WI38 (cell line): ENCODE results near the gene SPEN.

Source experiments
- H3K4me3 ChIP-seq: 2 replicates; pipeline ENCODE4 v1.5.1; 2011; ENCODE audit warnings: low read depth, mild to moderate bottlenecking, control low read depth, low read length
- TF ChIP-seq, protein P1 (sequence below): IDR thresholded peaks from 2 replicates; pipeline ENCODE4 v1.5.1; 2012; ENCODE audit warnings: low read depth, mild to moderate bottlenecking, control low read depth, low read length

Gene SPEN

DNA sequence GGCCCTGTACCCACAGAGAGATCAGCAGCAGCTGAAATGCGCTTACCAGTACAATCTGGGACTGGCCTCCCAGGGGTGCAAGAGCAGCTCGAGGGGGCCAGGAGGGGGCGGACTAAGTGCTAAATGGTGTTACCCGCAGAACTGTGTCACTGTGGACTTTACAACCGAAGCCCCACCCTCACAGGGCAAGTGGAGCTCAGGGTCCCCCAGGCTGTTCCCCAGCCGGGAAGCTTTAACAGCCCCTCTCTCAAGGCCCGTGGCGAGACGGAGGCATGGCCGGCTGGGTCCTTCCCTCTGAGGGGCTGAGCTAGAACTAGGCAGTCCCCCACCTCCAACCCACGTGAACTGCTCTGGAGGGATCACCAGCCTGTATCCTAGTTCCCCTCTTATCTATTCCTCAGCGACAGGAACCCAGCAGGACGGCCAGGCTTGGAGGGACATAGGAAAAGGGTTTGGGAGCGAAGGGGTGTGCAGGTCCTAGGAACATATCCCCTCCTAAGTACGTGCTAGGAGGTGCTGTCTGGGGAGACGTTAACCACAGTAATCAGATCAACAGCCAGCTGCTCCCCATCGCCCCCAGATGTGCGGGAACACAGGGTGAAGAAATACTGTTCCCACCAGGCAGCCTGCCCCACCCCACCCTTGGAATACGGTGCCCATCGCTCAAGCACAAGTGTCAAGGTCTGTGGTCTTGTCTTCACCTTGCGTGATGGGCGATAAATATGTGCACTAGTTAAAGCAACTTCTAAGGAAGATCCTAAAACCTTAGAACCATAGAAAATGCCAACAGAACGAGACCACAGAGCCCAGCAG is 104.0 kb downstream of the SPEN start:
- TF ChIP-seq, protein P1, sequence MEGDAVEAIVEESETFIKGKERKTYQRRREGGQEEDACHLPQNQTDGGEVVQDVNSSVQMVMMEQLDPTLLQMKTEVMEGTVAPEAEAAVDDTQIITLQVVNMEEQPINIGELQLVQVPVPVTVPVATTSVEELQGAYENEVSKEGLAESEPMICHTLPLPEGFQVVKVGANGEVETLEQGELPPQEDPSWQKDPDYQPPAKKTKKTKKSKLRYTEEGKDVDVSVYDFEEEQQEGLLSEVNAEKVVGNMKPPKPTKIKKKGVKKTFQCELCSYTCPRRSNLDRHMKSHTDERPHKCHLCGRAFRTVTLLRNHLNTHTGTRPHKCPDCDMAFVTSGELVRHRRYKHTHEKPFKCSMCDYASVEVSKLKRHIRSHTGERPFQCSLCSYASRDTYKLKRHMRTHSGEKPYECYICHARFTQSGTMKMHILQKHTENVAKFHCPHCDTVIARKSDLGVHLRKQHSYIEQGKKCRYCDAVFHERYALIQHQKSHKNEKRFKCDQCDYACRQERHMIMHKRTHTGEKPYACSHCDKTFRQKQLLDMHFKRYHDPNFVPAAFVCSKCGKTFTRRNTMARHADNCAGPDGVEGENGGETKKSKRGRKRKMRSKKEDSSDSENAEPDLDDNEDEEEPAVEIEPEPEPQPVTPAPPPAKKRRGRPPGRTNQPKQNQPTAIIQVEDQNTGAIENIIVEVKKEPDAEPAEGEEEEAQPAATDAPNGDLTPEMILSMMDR, result no peak
- no peak overlapping the region for H3K4me3 ChIP-seq

DNA sequence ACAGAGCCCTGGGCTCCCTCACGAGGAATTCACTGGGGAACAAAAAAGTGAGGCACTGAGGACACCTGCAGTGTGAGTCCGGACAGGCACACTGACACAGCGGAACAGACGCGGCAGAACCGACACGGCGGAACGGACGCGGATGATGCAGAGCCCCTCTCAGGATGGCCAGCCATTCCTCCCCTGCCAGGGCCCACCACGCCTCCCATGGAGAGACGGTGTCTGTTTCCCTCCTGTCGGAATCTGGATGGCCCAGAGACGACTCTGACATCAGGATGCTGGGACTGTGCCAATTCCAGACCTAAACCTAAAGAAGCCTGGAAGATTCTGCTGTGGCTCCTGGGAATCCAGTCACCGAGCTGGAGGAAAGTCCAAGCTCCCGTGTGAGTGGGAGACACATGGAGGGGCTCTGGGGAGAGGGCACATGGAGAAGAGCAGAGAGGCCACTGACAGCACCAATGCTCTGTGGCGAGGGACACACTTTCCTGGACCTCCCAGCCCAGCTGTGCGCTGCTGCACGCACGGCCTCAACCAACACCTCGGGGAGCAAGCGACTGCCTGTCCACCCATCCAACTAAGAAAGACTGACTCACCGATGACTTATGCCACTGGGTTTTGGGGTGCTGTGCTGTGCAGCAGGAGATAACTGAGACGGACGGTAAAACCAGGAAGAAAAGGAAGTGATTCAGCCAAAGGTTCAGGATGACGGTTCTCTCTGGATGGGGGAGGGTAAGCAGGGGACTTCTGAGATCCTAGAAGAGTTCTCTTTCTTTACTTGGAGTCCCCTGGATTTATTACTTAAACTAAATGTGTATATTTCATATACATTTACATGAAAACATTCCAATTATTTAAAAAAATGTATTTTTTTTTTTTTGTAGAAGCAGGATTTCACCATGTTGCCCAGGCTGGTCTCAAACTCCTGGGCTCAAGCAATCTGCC is 105.1 kb downstream of the SPEN start:
- H3K4me3 ChIP-seq, result no peak overlapping the region
- TF ChIP-seq, protein P1, result no peak

DNA sequence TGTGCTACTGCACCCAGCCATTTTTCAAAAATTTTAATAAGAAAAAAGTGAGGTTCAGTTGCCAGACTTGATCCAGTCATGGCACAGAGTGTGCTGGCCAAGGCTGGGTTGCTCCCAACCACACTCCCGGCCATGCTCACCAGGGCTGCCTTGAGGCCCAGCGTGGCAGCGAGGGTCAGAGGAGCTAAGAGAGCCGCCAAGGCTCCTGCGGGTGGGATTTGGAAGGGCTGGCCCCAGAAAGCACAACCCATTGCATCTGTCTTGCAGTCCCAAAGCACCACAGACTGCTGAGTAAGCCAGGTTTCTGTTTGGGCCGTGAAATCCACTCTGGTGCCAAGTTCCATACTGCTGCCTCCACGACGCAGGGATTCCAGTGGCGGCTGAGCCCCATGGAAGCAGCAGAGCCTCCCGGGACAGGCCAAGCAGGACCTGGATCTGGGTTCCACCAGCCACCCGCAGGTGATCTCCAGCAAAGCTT is 105.8 kb downstream of the SPEN start:
- H3K4me3 ChIP-seq, result no peak overlapping the region
- TF ChIP-seq, protein P1, result no peak

DNA sequence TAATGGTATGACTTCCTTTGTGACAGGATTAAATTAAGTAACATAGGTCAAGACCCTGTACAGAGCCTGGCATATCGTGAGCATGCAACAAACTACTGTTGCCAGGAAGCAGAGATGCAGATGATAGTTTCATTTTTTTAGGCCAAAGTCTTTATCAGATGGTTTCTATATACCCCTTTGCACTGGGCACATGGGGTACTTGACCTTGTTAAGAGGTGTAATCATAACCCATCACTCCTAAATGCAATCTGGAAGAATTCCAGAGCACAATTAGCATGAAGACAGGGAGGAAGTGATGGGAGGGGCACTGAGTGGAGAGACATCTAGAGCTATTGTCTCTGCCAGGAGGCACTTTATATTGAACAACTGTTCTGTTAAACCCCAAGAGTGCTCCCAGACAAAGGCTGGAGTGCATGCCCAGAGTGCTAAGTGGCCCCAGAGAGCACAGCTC is 106.3 kb downstream of the SPEN start:
- H3K4me3 ChIP-seq, result no peak overlapping the region
- TF ChIP-seq, protein P1, result no peak

DNA sequence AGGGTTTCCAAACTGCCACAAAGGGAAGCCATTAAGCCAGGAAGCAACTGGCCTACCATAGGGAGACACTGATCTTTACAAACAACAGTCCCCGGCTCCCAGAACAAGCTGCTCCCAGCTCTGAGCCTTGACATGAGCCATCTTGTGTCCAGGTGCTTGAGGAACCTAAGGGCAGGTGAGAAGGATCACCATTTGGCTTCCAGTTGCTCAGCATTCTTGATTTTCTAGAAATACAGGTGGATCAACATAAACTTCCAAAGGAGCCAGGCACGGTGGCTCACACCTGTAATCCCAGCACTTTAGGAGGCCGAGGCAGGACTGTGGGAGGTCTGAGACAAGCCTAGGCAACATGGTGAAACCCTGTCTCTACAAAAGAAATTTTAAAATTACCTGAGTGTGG is 106.8 kb downstream of the SPEN start:
- TF ChIP-seq, protein P1, result no peak
- no peak overlapping the region for H3K4me3 ChIP-seq

DNA sequence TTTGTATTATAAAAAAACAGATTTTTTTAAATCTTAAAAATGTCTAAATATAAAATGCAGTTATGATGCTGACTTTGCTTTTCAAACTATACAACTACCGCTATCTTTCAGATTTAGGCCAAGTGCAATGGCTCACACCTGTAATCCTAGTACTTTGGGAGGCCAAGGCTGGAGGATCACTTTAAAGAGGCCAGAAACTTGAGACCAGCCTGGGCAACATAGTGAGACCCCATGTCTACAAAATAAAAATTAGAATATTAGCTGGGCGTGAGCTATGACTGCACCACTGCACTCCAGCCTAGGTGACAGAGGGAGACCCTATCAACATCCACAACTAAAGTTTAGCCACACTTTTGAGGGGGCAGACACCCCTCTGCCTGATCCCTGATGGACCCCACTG is 108.0 kb downstream of the SPEN start:
- no peak overlapping the region for H3K4me3 ChIP-seq
- TF ChIP-seq, protein P1, result no peak
